ENCODE data around the gene MRPL20. TPM values are rescaled to one million over a fixed set of nuclear protein-coding genes. Genes with fewer than 3 reads are reported as not detected.

Gene MRPL20
- polyA plus RNA-seq, 3 donors, result 84.3 to 186 (median 156) TPM

DNA sequence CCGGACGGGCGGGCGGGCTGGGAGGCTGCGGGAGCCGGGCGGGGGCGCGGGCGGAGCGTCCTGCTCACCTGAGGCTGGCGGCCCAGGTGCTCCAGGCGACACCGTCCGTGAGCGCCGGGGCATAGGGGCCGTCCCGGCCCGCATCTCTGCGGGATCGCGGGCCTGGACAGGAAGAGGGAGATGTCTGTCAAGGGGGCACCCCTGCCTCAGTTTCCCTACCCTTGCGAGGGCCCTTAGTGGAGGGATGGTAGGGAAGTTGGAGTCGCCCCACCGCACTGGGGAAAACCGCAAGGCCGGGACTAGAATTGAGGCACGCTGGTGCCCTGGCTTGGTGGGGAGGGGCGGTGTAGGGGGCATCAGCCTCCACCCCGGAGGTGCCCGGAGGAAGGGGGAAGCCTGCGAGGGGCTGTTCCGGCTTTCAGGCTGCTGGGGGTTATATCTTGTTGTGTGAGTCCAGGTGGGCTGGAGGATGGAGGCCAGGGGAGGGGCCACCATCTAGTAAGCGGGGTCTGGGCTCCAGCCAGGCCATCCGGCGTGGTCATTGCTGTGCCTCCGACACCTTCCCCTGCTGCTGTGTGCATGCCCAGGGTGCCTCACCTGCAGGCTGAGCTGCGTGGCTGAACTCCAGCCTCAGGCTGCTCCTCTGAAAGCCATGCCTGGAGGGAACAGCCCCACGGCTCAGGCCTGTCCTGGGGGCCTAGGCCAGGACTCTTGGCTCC, 29.0 kb upstream of the MRPL20 start:
- peak overlapping the region; percentile 15 for H3K9ac ChIP-seq (ENCODE audit: insufficient read depth, low read length, poor library complexity, severe bottlenecking)
- H3K9me3 Mint-ChIP-seq, result peaks cover 0 to 8% (median 0%) of the 10 kb centered on the region in 7 donors
- H2AFZ ChIP-seq (ENCODE audit: insufficient read depth, low read depth, low read length, poor library complexity, severe bottlenecking), result no peak overlapping the region
- H3K4me1 Mint-ChIP-seq, result peaks cover 12% of the 10 kb centered on the region
- peaks cover 0 to 6% of the 10 kb centered on the region in 2 donors for H3K9me3 ChIP-seq (replicated peaks in 1 of 2; ENCODE audit: control insufficient read depth in 1 of 2, insufficient read depth in 1 of 2, low read length in 2 of 2)
- peak overlapping the region; percentile 60 to 84 for H3K4me3 Mint-ChIP-seq
- WGBS (ENCODE audit: insufficient coverage), result 22% methylated on average over 39 of the region's 40 CpGs
- peaks cover 19 to 53% of the 10 kb centered on the region in 2 donors for H3K27me3 ChIP-seq (ENCODE audit: control insufficient read depth in 2 of 2, insufficient read depth in 2 of 2, low read length in 2 of 2)
- peaks cover 8 to 18% of the 10 kb centered on the region in 2 donors for H3K4me1 ChIP-seq (ENCODE audit: control insufficient read depth in 1 of 2, insufficient read depth in 2 of 2, low read length in 2 of 2)
- no peaks in the 10 kb centered on the region for H4K20me1 ChIP-seq (ENCODE audit: insufficient read depth, low read length)
- H3K27me3 Mint-ChIP-seq (ENCODE audit: low read depth in 3 of 3), result peaks cover 30 to 83% (median 47%) of the 10 kb centered on the region in 3 donors
- H3K27ac ChIP-seq (ENCODE audit: low read depth in 1 of 2, low read length in 2 of 2), result no peak overlapping the region
- intact Hi-C loops (cut with micrococcal nuclease), result no loop called here
- H3K36me3 ChIP-seq (replicated peaks in 1 of 2; ENCODE audit: control insufficient read depth in 1 of 2, insufficient read depth in 2 of 2, low read length in 2 of 2), result no peaks in the 10 kb centered on the region
- no peaks in the 10 kb centered on the region for H3K79me2 ChIP-seq (ENCODE audit: insufficient read depth, low read length)
- peaks cover 1 to 2% of the 10 kb centered on the region in 2 donors for H3K36me3 Mint-ChIP-seq
- peak overlapping the region in 1 of 7 donors; percentile 30 for H3K27ac Mint-ChIP-seq
- peak overlapping the region; percentile 68 for H3K4me2 ChIP-seq (replicated peaks; ENCODE audit: extremely low read depth, low read length, poor library complexity, severe bottlenecking)
- TF ChIP-seq CTCF (IDR thresholded peaks at IDR 0.05), result no peak
- no peak for DNase-seq
- H3K4me3 ChIP-seq (replicated peaks in 1 of 3; ENCODE audit: low read depth in 2 of 3, low read length in 3 of 3), result peak overlapping the region in 1 of 3 experiments; percentile 51

- Mint-ChIP-seq H3K9me3 (peaks cover 0 to 8% (median 0%) of the 10 kb centered on the region in 7 donors), H3K27ac (peak within 1 kb of the TSS in 1 of 7 donors; percentile 30), H3K27me3 (ENCODE audit: low read depth in 3 of 3) (peaks cover 34 to 86% (median 48%) of the 10 kb centered on the region in 3 donors), H3K4me1 (peaks cover 12% of the 10 kb centered on the region), H3K4me3 (peak within 1 kb of the TSS; percentile 60 to 84), H3K36me3 (peaks cover 1 to 2% of the 10 kb centered on the region in 2 donors)
- no peaks in the 10 kb centered on the region for H3K36me3 ChIP-seq (replicated peaks in 1 of 2; ENCODE audit: control insufficient read depth in 1 of 2, insufficient read depth in 2 of 2, low read length in 2 of 2)
- WGBS (ENCODE audit: insufficient coverage), result 4% methylated on average over 88 of the region's 89 CpGs
- intact Hi-C loops (cut with micrococcal nuclease), result no loop called here
- no peak for TF ChIP-seq CTCF (IDR thresholded peaks at IDR 0.05)
- no peaks in the 10 kb centered on the region for H3K79me2 ChIP-seq (ENCODE audit: insufficient read depth, low read length)
- peak within 1 kb of the TSS; percentile 15 for H3K9ac ChIP-seq (ENCODE audit: insufficient read depth, low read length, poor library complexity, severe bottlenecking)
- peaks cover 0 to 6% of the 10 kb centered on the region in 2 donors for H3K9me3 ChIP-seq (replicated peaks in 1 of 2; ENCODE audit: control insufficient read depth in 1 of 2, insufficient read depth in 1 of 2, low read length in 2 of 2)
- DNase-seq, result peak in 2 of 3 donors; percentile 13 to 35
- H2AFZ ChIP-seq (ENCODE audit: insufficient read depth, low read depth, low read length, poor library complexity, severe bottlenecking), result no peak within 1 kb of the TSS
- peaks cover 8 to 18% of the 10 kb centered on the region in 2 donors for H3K4me1 ChIP-seq (ENCODE audit: control insufficient read depth in 1 of 2, insufficient read depth in 2 of 2, low read length in 2 of 2)
- no peak within 1 kb of the TSS for H3K27ac ChIP-seq (ENCODE audit: low read depth in 1 of 2, low read length in 2 of 2)
- H3K4me2 ChIP-seq (replicated peaks; ENCODE audit: extremely low read depth, low read length, poor library complexity, severe bottlenecking), result peak within 1 kb of the TSS; percentile 68
- peaks cover 19 to 58% of the 10 kb centered on the region in 2 donors for H3K27me3 ChIP-seq (ENCODE audit: control insufficient read depth in 2 of 2, insufficient read depth in 2 of 2, low read length in 2 of 2)
- H4K20me1 ChIP-seq (ENCODE audit: insufficient read depth, low read length), result no peaks in the 10 kb centered on the region
- H3K4me3 ChIP-seq (replicated peaks in 1 of 3; ENCODE audit: low read depth in 2 of 3, low read length in 3 of 3), result peak within 1 kb of the TSS in 1 of 3 experiments; percentile 54
Observed at GRCh38 chr1:1435106-1435903, 28.2 kb upstream of the MRPL20 start, which contains the start of gene VWA1. VWA1 (plus strand) TSS chr1:1435690; CDS start chr1:1435749, 59 bp downstream.

All from CD14-positive monocyte (primary cell).